MM.1S (cell line): ENCODE measurements around the gene MIPEP.
A peak's percentile ranks its signal among the peaks of the same experiment; 100 is the strongest.

Experiments used
- DNase-seq: peaks from one replicate; pipeline ENCODE4 v3.0.0-alpha.2; 2015
- H2AFZ ChIP-seq: fragments of 300-600 bp; sonication (generic); 2 replicates; pipeline ENCODE4 v1.6.0; 2016; ENCODE audit warnings: antibody characterized with exemption, low read length
- H3F3A ChIP-seq: fragments of 300-600 bp; sonication (generic); 2 replicates; pipeline ENCODE4 v1.6.1; 2016; ENCODE audit warnings: mild to moderate bottlenecking, antibody characterized with exemption, low read length, moderate library complexity, mixed read lengths; ENCODE audit not compliant: insufficient read depth
- H3K27ac ChIP-seq: fragments of 300-600 bp; sonication (generic); 2 replicates; pipeline ENCODE4 v1.5.1; 2016; ENCODE audit warnings: mild to moderate bottlenecking, low read length
- H3K27me3 ChIP-seq: fragments of 300-600 bp; sonication (generic); replicated peaks from 2 replicates; pipeline ENCODE4 v1.6.0; 2016; ENCODE audit warnings: low read length; ENCODE audit not compliant: insufficient read depth
- H3K36me3 ChIP-seq: fragments of 300-600 bp; sonication (generic); replicated peaks from 2 replicates; pipeline ENCODE4 v1.6.1; 2016; ENCODE audit warnings: mild to moderate bottlenecking, low read length, mixed read lengths; ENCODE audit not compliant: insufficient read depth
- H3K4me1 ChIP-seq: fragments of 300-600 bp; sonication (generic); 2 replicates; pipeline ENCODE4 v1.6.1; 2016; ENCODE audit warnings: low read length, mixed read lengths
- H3K4me2 ChIP-seq: fragments of 300-600 bp; sonication (generic); 2 replicates; pipeline ENCODE4 v1.6.0; 2016; ENCODE audit warnings: low read depth, low read length
- H3K4me3 ChIP-seq: fragments of 300-600 bp; sonication (generic); 2 replicates; pipeline ENCODE4 v1.5.1; 2016; ENCODE audit warnings: low read length, mixed read lengths
- H3K79me2 ChIP-seq: fragments of 300-600 bp; sonication (generic); 2 replicates; pipeline ENCODE4 v1.6.1; 2016; ENCODE audit warnings: mixed run types, low read length, mixed read lengths
- H3K9ac ChIP-seq: fragments of 300-600 bp; sonication (generic); 2 replicates; pipeline ENCODE4 v1.6.1; 2016; ENCODE audit warnings: low read length, mixed read lengths
- H3K9me2 ChIP-seq: fragments of 300-600 bp; sonication (generic); replicated peaks from 2 replicates; pipeline ENCODE4 v1.6.1; 2016; ENCODE audit warnings: mild to moderate bottlenecking, low read length, mixed read lengths; ENCODE audit not compliant: insufficient read depth
- H3K9me3 ChIP-seq: fragments of 300-600 bp; sonication (generic); replicated peaks from 2 replicates; pipeline ENCODE4 v1.6.1; 2016; ENCODE audit warnings: mild to moderate bottlenecking, low read length, mixed read lengths; ENCODE audit not compliant: insufficient read depth
- H4K20me1 ChIP-seq: fragments of 300-600 bp; sonication (generic); 2 replicates; pipeline ENCODE4 v1.6.1; 2016; ENCODE audit warnings: mild to moderate bottlenecking, low read length, moderate library complexity, mixed read lengths; ENCODE audit not compliant: insufficient read depth
- EZH2 ChIP-seq: fragments of 300-600 bp; sonication (generic); optimal IDR thresholded peaks from 2 replicates; pipeline ENCODE3; 2017; ENCODE audit warnings: low read depth, mild to moderate bottlenecking, antibody characterized with exemption, low read length, mixed read lengths
- EZH2phosphoT487 ChIP-seq: fragments of 300-600 bp; sonication (generic); IDR thresholded peaks from 2 replicates; pipeline ENCODE4 v1.6.1; 2018; ENCODE audit warnings: antibody characterized with exemption, low read length
- TF ChIP-seq, protein P1 (sequence below): fragments of 300-600 bp; sonication (generic); IDR thresholded peaks from 2 replicates; pipeline ENCODE4 v1.5.1; 2016; ENCODE audit warnings: antibody characterized with exemption, low read length, mixed read lengths

MIPEP gene

DNA sequence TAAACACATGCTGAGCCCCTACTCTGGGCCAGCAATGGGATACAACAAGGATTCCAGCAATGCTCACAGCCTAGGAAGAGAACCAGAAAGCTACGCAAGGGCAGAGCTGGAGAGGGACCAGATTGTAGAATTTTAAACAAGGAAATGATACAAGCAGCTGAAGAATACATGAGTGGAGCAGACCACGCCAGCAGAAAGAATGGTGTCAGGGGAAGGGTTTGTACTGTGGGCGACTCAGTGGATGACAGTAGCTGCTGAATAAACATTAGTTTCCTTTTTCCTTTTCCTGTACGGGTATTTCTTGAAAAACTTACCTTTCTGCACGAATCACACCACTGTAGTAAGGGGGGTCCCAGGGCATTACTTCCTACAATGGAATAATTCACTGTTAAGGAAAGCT lies 30.7 kb downstream of the MIPEP start:
- no peaks in the 10 kb centered on the region for H3K36me3 ChIP-seq
- TF ChIP-seq, protein P1, sequence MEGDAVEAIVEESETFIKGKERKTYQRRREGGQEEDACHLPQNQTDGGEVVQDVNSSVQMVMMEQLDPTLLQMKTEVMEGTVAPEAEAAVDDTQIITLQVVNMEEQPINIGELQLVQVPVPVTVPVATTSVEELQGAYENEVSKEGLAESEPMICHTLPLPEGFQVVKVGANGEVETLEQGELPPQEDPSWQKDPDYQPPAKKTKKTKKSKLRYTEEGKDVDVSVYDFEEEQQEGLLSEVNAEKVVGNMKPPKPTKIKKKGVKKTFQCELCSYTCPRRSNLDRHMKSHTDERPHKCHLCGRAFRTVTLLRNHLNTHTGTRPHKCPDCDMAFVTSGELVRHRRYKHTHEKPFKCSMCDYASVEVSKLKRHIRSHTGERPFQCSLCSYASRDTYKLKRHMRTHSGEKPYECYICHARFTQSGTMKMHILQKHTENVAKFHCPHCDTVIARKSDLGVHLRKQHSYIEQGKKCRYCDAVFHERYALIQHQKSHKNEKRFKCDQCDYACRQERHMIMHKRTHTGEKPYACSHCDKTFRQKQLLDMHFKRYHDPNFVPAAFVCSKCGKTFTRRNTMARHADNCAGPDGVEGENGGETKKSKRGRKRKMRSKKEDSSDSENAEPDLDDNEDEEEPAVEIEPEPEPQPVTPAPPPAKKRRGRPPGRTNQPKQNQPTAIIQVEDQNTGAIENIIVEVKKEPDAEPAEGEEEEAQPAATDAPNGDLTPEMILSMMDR, result no peak
- no peak for TF ChIP-seq EZH2phosphoT487
- no peak for TF ChIP-seq EZH2
- no peak overlapping the region for H3K4me2 ChIP-seq
- no peaks in the 10 kb centered on the region for H3F3A ChIP-seq
- H4K20me1 ChIP-seq, result no peaks in the 10 kb centered on the region
- no peaks in the 10 kb centered on the region for H3K4me1 ChIP-seq
- no peaks in the 10 kb centered on the region for H3K9me2 ChIP-seq
- no peak overlapping the region for H3K4me3 ChIP-seq
- DNase-seq, result no peak
- no peaks in the 10 kb centered on the region for H3K27me3 ChIP-seq
- no peaks in the 10 kb centered on the region for H3K79me2 ChIP-seq
- H3K9me3 ChIP-seq, result no peaks in the 10 kb centered on the region
- H3K9ac ChIP-seq, result no peak overlapping the region
- H2AFZ ChIP-seq, result no peak overlapping the region
- H3K27ac ChIP-seq, result no peak overlapping the region

DNA sequence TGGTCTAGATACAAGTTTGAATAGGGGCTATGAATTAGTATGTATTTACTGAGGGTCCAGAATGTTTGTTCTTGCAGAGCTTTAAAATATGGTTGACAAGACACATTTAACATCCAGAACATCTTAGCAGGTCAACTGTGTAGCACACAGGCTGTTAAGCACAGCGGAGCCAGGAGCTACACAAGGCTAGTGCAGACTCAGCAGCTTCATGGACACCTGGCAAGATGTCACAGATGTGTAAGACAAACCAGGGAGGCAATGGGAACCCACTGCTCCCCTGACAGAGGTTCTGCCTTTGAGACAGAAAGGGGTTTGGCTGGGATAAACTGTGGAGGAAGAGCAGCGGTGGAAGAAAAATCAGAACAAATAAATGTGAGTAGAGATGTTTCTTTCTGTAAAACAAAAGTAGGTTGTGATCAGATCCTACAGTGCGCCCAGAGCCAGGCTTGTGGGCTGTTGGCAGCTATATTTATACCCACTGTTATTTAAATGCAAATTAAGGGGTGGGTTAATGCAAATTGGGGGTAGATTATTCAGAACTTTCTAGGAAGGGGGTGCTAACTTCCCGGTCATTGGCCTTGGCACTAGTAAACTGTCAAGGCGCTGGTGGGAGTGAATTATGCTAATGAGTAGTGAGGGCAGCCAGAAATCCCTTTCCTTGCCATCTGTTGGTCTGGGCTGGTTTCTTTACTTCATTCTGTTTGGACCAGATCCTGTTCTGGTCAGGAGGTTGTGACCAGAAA lies 33.0 kb downstream of the MIPEP start:
- no peak overlapping the region for H3K4me2 ChIP-seq

DNA sequence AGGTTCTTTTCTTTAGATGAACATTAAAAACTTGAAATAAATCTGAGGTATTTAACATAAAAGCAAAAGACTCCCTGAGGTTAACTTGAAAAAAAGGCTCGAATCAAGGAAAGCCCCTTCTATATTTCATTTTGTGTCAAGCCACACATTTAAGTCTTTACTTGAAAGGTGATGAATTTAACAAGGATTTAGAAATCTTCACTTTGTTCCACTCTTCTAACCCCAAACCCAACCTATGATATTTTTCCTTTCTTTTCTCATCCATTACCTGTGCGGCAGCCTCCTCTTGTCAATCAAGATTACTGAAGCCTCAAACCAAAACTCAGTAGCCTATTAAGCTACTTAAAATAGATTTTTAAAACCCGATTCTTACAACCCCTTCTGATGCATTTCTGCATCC lies 33.8 kb downstream of the MIPEP start:
- no peak overlapping the region for H2AFZ ChIP-seq
- DNase-seq, result no peak
- no peaks in the 10 kb centered on the region for H3K79me2 ChIP-seq
- no peaks in the 10 kb centered on the region for H3K9me2 ChIP-seq
- no peaks in the 10 kb centered on the region for H3K27me3 ChIP-seq
- TF ChIP-seq, protein P1, result no peak
- TF ChIP-seq EZH2phosphoT487 (no peak), EZH2 (no peak)
- no peaks in the 10 kb centered on the region for H3F3A ChIP-seq
- H3K36me3 ChIP-seq, result no peaks in the 10 kb centered on the region
- no peak overlapping the region for H3K4me3 ChIP-seq
- H3K9ac ChIP-seq, result no peak overlapping the region
- no peak overlapping the region for H3K27ac ChIP-seq
- no peak overlapping the region for H3K4me2 ChIP-seq
- no peaks in the 10 kb centered on the region for H4K20me1 ChIP-seq
- H3K4me1 ChIP-seq, result 0 out of 2 replicates have a peak, but pooled peaks cover 3% of the 10 kb centered on the region
- no peaks in the 10 kb centered on the region for H3K9me3 ChIP-seq

More for the DNA sequence above, 33.0 kb downstream of the MIPEP start:
- DNase-seq, result peak; percentile 46
- H3K9ac ChIP-seq, result no peak overlapping the region
- no peaks in the 10 kb centered on the region for H3K36me3 ChIP-seq
- no peaks in the 10 kb centered on the region for H3K27me3 ChIP-seq
- H3F3A ChIP-seq, result no peaks in the 10 kb centered on the region
- no peaks in the 10 kb centered on the region for H3K79me2 ChIP-seq
- TF ChIP-seq, protein P1, result no peak
- TF ChIP-seq EZH2phosphoT487 (no peak), EZH2 (no peak)
- H3K4me3 ChIP-seq, result no peak overlapping the region
- no peaks in the 10 kb centered on the region for H4K20me1 ChIP-seq
- H2AFZ ChIP-seq, result no peak overlapping the region
- no peaks in the 10 kb centered on the region for H3K4me1 ChIP-seq
- no peak overlapping the region for H3K27ac ChIP-seq
- H3K9me3 ChIP-seq, result no peaks in the 10 kb centered on the region
- no peaks in the 10 kb centered on the region for H3K9me2 ChIP-seq
